GM23338 (cell line): ENCODE results near the gene TM9SF2. TPM values are rescaled to one million over a fixed set of nuclear protein-coding genes. Genes with fewer than 3 reads are reported as not detected.

Experiments used
- ATAC-seq: fragments of 200-7000 bp; cut with Tn5 transposase; 3 replicates; pipeline ENCODE4 v1.9.1; 2020
- DNase-seq: peaks from one replicate; pipeline ENCODE4 v3.0.0-alpha.2; 2015; ENCODE audit warnings: low spot score
- H2AFZ ChIP-seq: fragments of 200-600 bp; sonication (generic); 2 replicates; pipeline ENCODE4 v1.8.0; 2016; ENCODE audit warnings: antibody characterized with exemption, mild to moderate bottlenecking, moderate library complexity
- H3F3A ChIP-seq: fragments of 200-600 bp; sonication (generic); replicated peaks from 2 replicates; pipeline ENCODE4 v1.8.0; 2017; ENCODE audit warnings: antibody characterized with exemption, mixed run types, low read depth
- H3K27ac ChIP-seq: fragments of 200-600 bp; sonication (generic); 2 replicates; pipeline ENCODE4 v1.6.1; 2016; ENCODE audit warnings: low read depth
- H3K27me3 ChIP-seq: fragments of 200-600 bp; sonication (generic); 2 replicates; pipeline ENCODE4 v1.8.0; 2016; ENCODE audit warnings: mild to moderate bottlenecking, mixed run types, moderate library complexity; ENCODE audit not compliant: insufficient read depth
- H3K36me3 ChIP-seq: fragments of 200-600 bp; sonication (generic); 2 replicates; pipeline ENCODE4 v1.8.0; 2016; ENCODE audit warnings: mild to moderate bottlenecking; ENCODE audit not compliant: insufficient read depth
- H3K4me1 ChIP-seq: fragments of 200-600 bp; sonication (generic); 2 replicates; pipeline ENCODE4 v1.8.0; 2016; ENCODE audit warnings: mild to moderate bottlenecking, moderate library complexity; ENCODE audit not compliant: insufficient read depth
- H3K4me2 ChIP-seq: fragments of 200-600 bp; sonication (generic); 2 replicates; pipeline ENCODE4 v1.7.1; 2017; ENCODE audit warnings: mixed run types
- H3K4me3 ChIP-seq: fragments of 200-600 bp; sonication (generic); 2 replicates; pipeline ENCODE4 v1.6.1; 2016; ENCODE audit warnings: mixed run types
- H3K79me2 ChIP-seq: fragments of 200-600 bp; sonication (generic); replicated peaks from 2 replicates; pipeline ENCODE4 v1.8.0; 2017; ENCODE audit warnings: mild to moderate bottlenecking; ENCODE audit not compliant: insufficient read depth
- H3K9me2 ChIP-seq: fragments of 200-600 bp; sonication (generic); 2 replicates; pipeline ENCODE4 v1.8.0; 2017; ENCODE audit not compliant: insufficient read depth
- H4K20me1 ChIP-seq: fragments of 200-600 bp; sonication (generic); replicated peaks from 2 replicates; pipeline ENCODE4 v1.8.0; 2017; ENCODE audit warnings: mild to moderate bottlenecking; ENCODE audit not compliant: insufficient read depth
- H3K27ac Mint-ChIP-seq: 2 replicates; pipeline ENCODE4 v1.8.0; 2020; ENCODE audit warnings: inconsistent platforms, mild to moderate bottlenecking, moderate library complexity, mixed read lengths
- H3K27me3 Mint-ChIP-seq: 3 replicates; pipeline ENCODE4 v1.8.0; 2022; ENCODE audit warnings: low read depth, mild to moderate bottlenecking, moderate library complexity, mixed read lengths, inconsistent platforms; ENCODE audit not compliant: insufficient read depth, poor library complexity
- H3K36me3 Mint-ChIP-seq: 3 replicates; pipeline ENCODE4 v1.8.0; 2021; ENCODE audit warnings: low read depth, mild to moderate bottlenecking, inconsistent platforms, moderate library complexity, mixed read lengths
- H3K4me1 Mint-ChIP-seq: 3 replicates; pipeline ENCODE4 v1.8.0; 2020; ENCODE audit warnings: mild to moderate bottlenecking, inconsistent platforms, mixed read lengths
- H3K4me3 Mint-ChIP-seq: 3 replicates; pipeline ENCODE4 v1.8.0; 2021; ENCODE audit warnings: moderate library complexity, mild to moderate bottlenecking, inconsistent platforms, mixed read lengths
- H3K9me3 Mint-ChIP-seq: 3 replicates; pipeline ENCODE4 v1.8.0; 2020; ENCODE audit warnings: moderate library complexity, mild to moderate bottlenecking, inconsistent platforms, mixed read lengths
- CREB1 ChIP-seq: fragments of 250-450 bp; sonication (Bioruptor Pico); IDR thresholded peaks from 2 replicates; pipeline ENCODE4 v1.5.0; 2020; ENCODE audit warnings: low read depth, mild to moderate bottlenecking, moderate library complexity
- EZH2 ChIP-seq: fragments of 200-600 bp; sonication (generic); IDR thresholded peaks from one replicate; pipeline ENCODE4 v1.8.0; 2017; ENCODE audit warnings: antibody characterized with exemption, mild to moderate bottlenecking, low read depth; ENCODE audit not compliant: unreplicated experiment
- EZH2phosphoT487 ChIP-seq: fragments of 200-600 bp; sonication (generic); IDR thresholded peaks from one replicate; pipeline ENCODE4 v1.8.1; 2018; ENCODE audit warnings: antibody characterized with exemption; ENCODE audit not compliant: unreplicated experiment
- STAT1 ChIP-seq: IDR thresholded peaks from one replicate; pipeline ENCODE4 v1.6.1; 2016; ENCODE audit warnings: antibody characterized with exemption; ENCODE audit not compliant: unreplicated experiment
- ZNF114 ChIP-seq: fragments of 250-450 bp; sonication (Bioruptor Pico); IDR thresholded peaks from 2 replicates; pipeline ENCODE4 v1.5.0; 2020; ENCODE audit warnings: mild to moderate bottlenecking, moderate library complexity
- ZNF331 ChIP-seq: fragments of 250-450 bp; sonication (Bioruptor Pico); IDR thresholded peaks from 2 replicates; pipeline ENCODE4 v1.5.0; 2020; ENCODE audit warnings: low read depth, mild to moderate bottlenecking, moderate library complexity
- polyA plus RNA-seq: library from polyadenylated mRNA; unstranded; fragments of >200 nt; fragmentation: Nextera tagmentation; extraction: Ambion mirVana; gene quantifications from 2 replicates; pipeline ENCODE4 v1.2.1, GENCODE V29; 2016
- total RNA-seq: library from RNA; depleted of rRNA; stranded (reverse); fragments of >200 nt; shearing (Covaris generic); gene quantifications from 2 replicates; pipeline ENCODE4 v1.2.3, GENCODE V29; 2014
- TF ChIP-seq, protein P1 (sequence below): fragments of 250-450 bp; sonication (Bioruptor Pico); IDR thresholded peaks from 2 replicates; pipeline ENCODE4 v1.5.0; 2020; ENCODE audit warnings: mild to moderate bottlenecking, moderate library complexity
- TF ChIP-seq, protein P2 (sequence below): IDR thresholded peaks from 2 replicates; pipeline ENCODE4 v1.6.1; 2016; ENCODE audit warnings: antibody characterized with exemption
- TF ChIP-seq, protein P3 (sequence below): IDR thresholded peaks from one replicate; pipeline ENCODE4 v1.6.1; 2018; ENCODE audit warnings: antibody characterized with exemption; ENCODE audit not compliant: unreplicated experiment
- TF ChIP-seq, protein P4 (sequence below), 2 experiments: fragments of 200-600 bp in 1 of 2; sonication (generic) in 1 of 2; conservative IDR thresholded peaks; 2 replicates each; pipeline versions ENCODE4 v1.5.1 to v1.6.1; 2016 to 2017; ENCODE audit warnings: antibody characterized with exemption in 2 of 2, low read depth in 2 of 2, mild to moderate bottlenecking in 2 of 2, moderate library complexity in 1 of 2

TM9SF2 gene
- total and polyA plus RNA-seq, 2 experiments from 2014 or later, result 50.5 to 115 TPM

DNA sequence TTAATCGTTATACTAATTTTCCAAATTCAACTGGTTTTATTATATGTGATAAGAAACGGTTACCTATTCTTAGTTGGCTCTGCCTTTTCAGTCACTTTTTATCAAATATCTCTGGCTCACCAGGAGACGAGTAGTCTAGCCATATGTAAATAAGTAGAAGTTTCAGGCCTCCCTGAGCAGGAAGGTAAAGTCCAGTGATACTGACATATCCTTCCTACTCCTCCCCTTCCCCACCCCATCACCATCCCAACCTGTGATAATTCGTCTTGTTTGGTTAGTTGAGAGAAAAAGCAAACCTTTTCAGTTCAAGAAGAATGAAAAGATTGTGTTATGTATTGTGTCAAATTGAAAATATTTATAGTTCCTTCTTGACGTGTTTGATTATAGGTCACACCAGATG is 53.9 kb downstream of the TM9SF2 start (continued):
- TF ChIP-seq, protein P1, sequence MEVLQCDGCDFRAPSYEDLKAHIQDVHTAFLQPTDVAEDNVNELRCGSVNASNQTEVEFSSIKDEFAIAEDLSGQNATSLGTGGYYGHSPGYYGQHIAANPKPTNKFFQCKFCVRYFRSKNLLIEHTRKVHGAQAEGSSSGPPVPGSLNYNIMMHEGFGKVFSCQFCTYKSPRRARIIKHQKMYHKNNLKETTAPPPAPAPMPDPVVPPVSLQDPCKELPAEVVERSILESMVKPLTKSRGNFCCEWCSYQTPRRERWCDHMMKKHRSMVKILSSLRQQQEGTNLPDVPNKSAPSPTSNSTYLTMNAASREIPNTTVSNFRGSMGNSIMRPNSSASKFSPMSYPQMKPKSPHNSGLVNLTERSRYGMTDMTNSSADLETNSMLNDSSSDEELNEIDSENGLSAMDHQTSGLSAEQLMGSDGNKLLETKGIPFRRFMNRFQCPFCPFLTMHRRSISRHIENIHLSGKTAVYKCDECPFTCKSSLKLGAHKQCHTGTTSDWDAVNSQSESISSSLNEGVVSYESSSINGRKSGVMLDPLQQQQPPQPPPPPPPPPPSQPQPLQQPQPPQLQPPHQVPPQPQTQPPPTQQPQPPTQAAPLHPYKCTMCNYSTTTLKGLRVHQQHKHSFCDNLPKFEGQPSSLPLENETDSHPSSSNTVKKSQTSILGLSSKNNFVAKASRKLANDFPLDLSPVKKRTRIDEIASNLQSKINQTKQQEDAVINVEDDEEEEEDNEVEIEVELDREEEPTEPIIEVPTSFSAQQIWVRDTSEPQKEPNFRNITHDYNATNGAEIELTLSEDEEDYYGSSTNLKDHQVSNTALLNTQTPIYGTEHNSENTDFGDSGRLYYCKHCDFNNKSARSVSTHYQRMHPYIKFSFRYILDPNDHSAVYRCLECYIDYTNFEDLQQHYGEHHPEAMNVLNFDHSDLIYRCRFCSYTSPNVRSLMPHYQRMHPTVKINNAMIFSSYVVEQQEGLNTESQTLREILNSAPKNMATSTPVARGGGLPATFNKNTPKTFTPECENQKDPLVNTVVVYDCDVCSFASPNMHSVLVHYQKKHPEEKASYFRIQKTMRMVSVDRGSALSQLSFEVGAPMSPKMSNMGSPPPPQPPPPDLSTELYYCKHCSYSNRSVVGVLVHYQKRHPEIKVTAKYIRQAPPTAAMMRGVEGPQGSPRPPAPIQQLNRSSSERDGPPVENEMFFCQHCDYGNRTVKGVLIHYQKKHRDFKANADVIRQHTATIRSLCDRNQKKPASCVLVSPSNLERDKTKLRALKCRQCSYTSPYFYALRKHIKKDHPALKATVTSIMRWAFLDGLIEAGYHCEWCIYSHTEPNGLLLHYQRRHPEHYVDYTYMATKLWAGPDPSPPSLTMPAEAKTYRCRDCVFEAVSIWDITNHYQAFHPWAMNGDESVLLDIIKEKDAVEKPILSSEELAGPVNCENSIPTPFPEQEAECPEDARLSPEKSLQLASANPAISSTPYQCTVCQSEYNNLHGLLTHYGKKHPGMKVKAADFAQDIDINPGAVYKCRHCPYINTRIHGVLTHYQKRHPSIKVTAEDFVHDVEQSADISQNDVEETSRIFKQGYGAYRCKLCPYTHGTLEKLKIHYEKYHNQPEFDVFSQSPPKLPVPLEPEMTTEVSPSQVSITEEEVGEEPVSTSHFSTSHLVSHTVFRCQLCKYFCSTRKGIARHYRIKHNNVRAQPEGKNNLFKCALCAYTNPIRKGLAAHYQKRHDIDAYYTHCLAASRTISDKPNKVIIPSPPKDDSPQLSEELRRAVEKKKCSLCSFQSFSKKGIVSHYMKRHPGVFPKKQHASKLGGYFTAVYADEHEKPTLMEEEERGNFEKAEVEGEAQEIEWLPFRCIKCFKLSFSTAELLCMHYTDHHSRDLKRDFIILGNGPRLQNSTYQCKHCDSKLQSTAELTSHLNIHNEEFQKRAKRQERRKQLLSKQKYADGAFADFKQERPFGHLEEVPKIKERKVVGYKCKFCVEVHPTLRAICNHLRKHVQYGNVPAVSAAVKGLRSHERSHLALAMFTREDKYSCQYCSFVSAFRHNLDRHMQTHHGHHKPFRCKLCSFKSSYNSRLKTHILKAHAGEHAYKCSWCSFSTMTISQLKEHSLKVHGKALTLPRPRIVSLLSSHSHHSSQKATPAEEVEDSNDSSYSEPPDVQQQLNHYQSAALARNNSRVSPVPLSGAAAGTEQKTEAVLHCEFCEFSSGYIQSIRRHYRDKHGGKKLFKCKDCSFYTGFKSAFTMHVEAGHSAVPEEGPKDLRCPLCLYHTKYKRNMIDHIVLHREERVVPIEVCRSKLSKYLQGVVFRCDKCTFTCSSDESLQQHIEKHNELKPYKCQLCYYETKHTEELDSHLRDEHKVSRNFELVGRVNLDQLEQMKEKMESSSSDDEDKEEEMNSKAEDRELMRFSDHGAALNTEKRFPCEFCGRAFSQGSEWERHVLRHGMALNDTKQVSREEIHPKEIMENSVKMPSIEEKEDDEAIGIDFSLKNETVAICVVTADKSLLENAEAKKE (CRISPR knock-in tag), result no peak
- TF ChIP-seq EZH2 (no peak), ZNF331 (CRISPR knock-in tag) (no peak), ZNF114 (no peak)
- TF ChIP-seq, protein P2, sequence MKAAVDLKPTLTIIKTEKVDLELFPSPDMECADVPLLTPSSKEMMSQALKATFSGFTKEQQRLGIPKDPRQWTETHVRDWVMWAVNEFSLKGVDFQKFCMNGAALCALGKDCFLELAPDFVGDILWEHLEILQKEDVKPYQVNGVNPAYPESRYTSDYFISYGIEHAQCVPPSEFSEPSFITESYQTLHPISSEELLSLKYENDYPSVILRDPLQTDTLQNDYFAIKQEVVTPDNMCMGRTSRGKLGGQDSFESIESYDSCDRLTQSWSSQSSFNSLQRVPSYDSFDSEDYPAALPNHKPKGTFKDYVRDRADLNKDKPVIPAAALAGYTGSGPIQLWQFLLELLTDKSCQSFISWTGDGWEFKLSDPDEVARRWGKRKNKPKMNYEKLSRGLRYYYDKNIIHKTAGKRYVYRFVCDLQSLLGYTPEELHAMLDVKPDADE, result no peak

DNA sequence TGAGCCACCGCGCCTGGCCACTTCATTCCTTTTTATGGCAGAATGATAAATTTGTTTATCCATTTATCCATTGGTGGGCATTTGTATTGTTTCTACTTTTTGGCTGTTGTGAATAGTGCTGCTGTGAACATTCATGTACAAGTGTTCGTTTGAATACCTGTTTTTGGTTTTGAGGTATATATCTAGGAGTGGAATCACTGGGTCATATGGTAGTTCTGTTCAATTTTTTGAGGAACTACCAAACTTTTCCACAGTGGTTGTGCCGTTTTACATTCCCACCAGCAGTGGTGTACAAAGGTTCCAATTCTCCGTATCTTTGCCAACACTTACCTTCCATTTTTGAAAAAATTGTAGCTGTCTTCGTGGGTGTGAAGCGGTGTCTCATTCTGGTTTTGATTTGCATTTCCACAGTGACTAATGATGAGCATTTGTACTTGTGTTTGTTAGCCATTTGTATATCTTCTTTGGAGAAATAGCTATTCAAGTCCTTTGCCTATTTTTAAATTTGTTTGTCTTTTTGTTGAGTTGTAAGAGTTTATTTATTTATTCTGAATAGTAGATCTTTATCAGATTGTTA is 55.7 kb downstream of the TM9SF2 start:
- Mint-ChIP-seq H3K4me3 (no peak overlapping the region), H3K27ac (no peak overlapping the region), H3K9me3 (no peaks in the 10 kb centered on the region; the same call in 2 of the 3 replicates), H3K4me1 (no peaks in the 10 kb centered on the region; the same call in 2 of the 3 replicates), H3K36me3 (peaks cover 23% of the 10 kb centered on the region; the same call in 2 of the 3 replicates), H3K27me3 (peaks cover 3% of the 10 kb centered on the region)
- H3K4me1 ChIP-seq, result no peaks in the 10 kb centered on the region
- H3K27me3 ChIP-seq, result no peaks in the 10 kb centered on the region
- no peak overlapping the region for H2AFZ ChIP-seq
- no peaks in the 10 kb centered on the region for H4K20me1 ChIP-seq
- no peaks in the 10 kb centered on the region for H3K9me2 ChIP-seq
- DNase-seq (no peak), ATAC-seq (no peak)
- no peak overlapping the region for H3K4me2 ChIP-seq
- peaks cover 6% of the 10 kb centered on the region; the same call in 1 of the 2 replicates for H3K79me2 ChIP-seq
- H3K4me3 ChIP-seq, result no peak overlapping the region
- H3K27ac ChIP-seq, result no peak overlapping the region
- H3F3A ChIP-seq, result no peaks in the 10 kb centered on the region
- H3K36me3 ChIP-seq, result no peaks in the 10 kb centered on the region; the same call in 1 of the 2 replicates
- TF ChIP-seq ZNF331 (CRISPR knock-in tag) (no peak), ZNF114 (no peak), EZH2phosphoT487 (no peak), CREB1 (no peak), STAT1 (no peak)
- TF ChIP-seq, protein P3, sequence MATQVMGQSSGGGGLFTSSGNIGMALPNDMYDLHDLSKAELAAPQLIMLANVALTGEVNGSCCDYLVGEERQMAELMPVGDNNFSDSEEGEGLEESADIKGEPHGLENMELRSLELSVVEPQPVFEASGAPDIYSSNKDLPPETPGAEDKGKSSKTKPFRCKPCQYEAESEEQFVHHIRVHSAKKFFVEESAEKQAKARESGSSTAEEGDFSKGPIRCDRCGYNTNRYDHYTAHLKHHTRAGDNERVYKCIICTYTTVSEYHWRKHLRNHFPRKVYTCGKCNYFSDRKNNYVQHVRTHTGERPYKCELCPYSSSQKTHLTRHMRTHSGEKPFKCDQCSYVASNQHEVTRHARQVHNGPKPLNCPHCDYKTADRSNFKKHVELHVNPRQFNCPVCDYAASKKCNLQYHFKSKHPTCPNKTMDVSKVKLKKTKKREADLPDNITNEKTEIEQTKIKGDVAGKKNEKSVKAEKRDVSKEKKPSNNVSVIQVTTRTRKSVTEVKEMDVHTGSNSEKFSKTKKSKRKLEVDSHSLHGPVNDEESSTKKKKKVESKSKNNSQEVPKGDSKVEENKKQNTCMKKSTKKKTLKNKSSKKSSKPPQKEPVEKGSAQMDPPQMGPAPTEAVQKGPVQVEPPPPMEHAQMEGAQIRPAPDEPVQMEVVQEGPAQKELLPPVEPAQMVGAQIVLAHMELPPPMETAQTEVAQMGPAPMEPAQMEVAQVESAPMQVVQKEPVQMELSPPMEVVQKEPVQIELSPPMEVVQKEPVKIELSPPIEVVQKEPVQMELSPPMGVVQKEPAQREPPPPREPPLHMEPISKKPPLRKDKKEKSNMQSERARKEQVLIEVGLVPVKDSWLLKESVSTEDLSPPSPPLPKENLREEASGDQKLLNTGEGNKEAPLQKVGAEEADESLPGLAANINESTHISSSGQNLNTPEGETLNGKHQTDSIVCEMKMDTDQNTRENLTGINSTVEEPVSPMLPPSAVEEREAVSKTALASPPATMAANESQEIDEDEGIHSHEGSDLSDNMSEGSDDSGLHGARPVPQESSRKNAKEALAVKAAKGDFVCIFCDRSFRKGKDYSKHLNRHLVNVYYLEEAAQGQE, result no peak
- TF ChIP-seq, protein P4, sequence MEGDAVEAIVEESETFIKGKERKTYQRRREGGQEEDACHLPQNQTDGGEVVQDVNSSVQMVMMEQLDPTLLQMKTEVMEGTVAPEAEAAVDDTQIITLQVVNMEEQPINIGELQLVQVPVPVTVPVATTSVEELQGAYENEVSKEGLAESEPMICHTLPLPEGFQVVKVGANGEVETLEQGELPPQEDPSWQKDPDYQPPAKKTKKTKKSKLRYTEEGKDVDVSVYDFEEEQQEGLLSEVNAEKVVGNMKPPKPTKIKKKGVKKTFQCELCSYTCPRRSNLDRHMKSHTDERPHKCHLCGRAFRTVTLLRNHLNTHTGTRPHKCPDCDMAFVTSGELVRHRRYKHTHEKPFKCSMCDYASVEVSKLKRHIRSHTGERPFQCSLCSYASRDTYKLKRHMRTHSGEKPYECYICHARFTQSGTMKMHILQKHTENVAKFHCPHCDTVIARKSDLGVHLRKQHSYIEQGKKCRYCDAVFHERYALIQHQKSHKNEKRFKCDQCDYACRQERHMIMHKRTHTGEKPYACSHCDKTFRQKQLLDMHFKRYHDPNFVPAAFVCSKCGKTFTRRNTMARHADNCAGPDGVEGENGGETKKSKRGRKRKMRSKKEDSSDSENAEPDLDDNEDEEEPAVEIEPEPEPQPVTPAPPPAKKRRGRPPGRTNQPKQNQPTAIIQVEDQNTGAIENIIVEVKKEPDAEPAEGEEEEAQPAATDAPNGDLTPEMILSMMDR (conservative IDR thresholded peaks at IDR 0.05; ENCODE audit: low read depth in 2 of 2), result no peak
- TF ChIP-seq, protein P2, result no peak
